HFFc6 (cell line): Measurements from ENCODE around the gene NCKAP5. TPM values are rescaled to one million over a fixed set of nuclear protein-coding genes. Genes with fewer than 3 reads are reported as not detected.

ENCODE experiments used
- DNase-seq: peaks from one replicate; pipeline ENCODE4 v3.0.0-alpha.2; 2018
- H3K27ac Mint-ChIP-seq: 2 replicates; pipeline ENCODE4 v1.8.0; 2020; ENCODE audit warnings: mild to moderate bottlenecking, mixed read lengths
- H3K27me3 Mint-ChIP-seq: 2 replicates; pipeline ENCODE4 v1.8.0; 2021; ENCODE audit warnings: mild to moderate bottlenecking, moderate library complexity, mixed read lengths; ENCODE audit not compliant: insufficient read depth
- H3K36me3 Mint-ChIP-seq: 2 replicates; pipeline ENCODE4 v1.8.0; 2021; ENCODE audit warnings: low read depth, mixed read lengths
- H3K4me1 Mint-ChIP-seq: 2 replicates; pipeline ENCODE4 v1.8.0; 2020; ENCODE audit warnings: low read depth, mixed read lengths
- H3K4me3 Mint-ChIP-seq: 2 replicates; pipeline ENCODE4 v1.8.0; 2020; ENCODE audit warnings: mild to moderate bottlenecking, moderate library complexity, mixed read lengths
- H3K9me3 Mint-ChIP-seq: 2 replicates; pipeline ENCODE4 v1.8.0; 2020; ENCODE audit warnings: mild to moderate bottlenecking, mixed read lengths
- CTCF ChIP-seq: fragments of 200-600 bp; sonication (generic); IDR thresholded peaks from 2 replicates; pipeline ENCODE4 v1.5.0; 2021; ENCODE audit warnings: antibody characterized with exemption, mild to moderate bottlenecking
- total RNA-seq, 6 experiments: library from RNA; stranded (reverse); fragmentation: NEBNext Ultra II Directional; extraction: Animal tissue kit (Norgen Biotek cat#: 25700); gene quantifications; 2 replicates in 1 of 6; 3 replicates in 5 of 6; pipeline ENCODE4 v1.2.3, GENCODE V29; 2021

The NCKAP5 gene
- total RNA-seq, 6 experiments from 2014 or later: 0.31 to 4.0 (median 3.1) TPM

GRCh38 chr2:133589456-133589855 is 21.2 kb upstream of the NCKAP5 start:
- no peaks in the 10 kb centered on the region for H3K36me3 Mint-ChIP-seq
- H3K4me1 Mint-ChIP-seq: peaks cover 26% of the 10 kb centered on the region
- H3K9me3 Mint-ChIP-seq: no peaks in the 10 kb centered on the region
- no peak overlapping the region for H3K27ac Mint-ChIP-seq
- H3K4me3 Mint-ChIP-seq: no peak overlapping the region
- peaks cover 7% of the 10 kb centered on the region; the same call in 1 of the 2 replicates for H3K27me3 Mint-ChIP-seq
- DNase-seq: no peak
- TF ChIP-seq CTCF: no peak

GRCh38 chr2:133588144-133588543 is 19.9 kb upstream of the NCKAP5 start:
- Mint-ChIP-seq H3K36me3 (no peaks in the 10 kb centered on the region), H3K9me3 (no peaks in the 10 kb centered on the region), H3K4me1 (peaks cover 26% of the 10 kb centered on the region), H3K27me3 (peaks cover 7% of the 10 kb centered on the region; the same call in 1 of the 2 replicates), H3K4me3 (no peak overlapping the region), H3K27ac (no peak overlapping the region)
- no peak for TF ChIP-seq CTCF
- no peak for DNase-seq

- Mint-ChIP-seq H3K36me3 (no peaks in the 10 kb centered on the region), H3K4me1 (peaks cover 26% of the 10 kb centered on the region), H3K27ac (no peak overlapping the region), H3K9me3 (no peaks in the 10 kb centered on the region), H3K4me3 (no peak overlapping the region), H3K27me3 (peaks cover 7% of the 10 kb centered on the region; the same call in 1 of the 2 replicates)
- no peak for DNase-seq
- no peak for TF ChIP-seq CTCF
Observed at GRCh38 chr2:133586978-133587377, 18.7 kb upstream of the NCKAP5 start.

GRCh38 chr2:133581010-133581760 is 12.9 kb upstream of the NCKAP5 start:
- no peaks in the 10 kb centered on the region for H3K36me3 Mint-ChIP-seq
- no peak overlapping the region for H3K4me3 Mint-ChIP-seq
- H3K4me1 Mint-ChIP-seq: peaks cover 23% of the 10 kb centered on the region
- DNase-seq: no peak
- peak; percentile 17; the same call in 1 of the 2 replicates for TF ChIP-seq CTCF
- H3K9me3 Mint-ChIP-seq: no peaks in the 10 kb centered on the region
- no peak overlapping the region for H3K27ac Mint-ChIP-seq
- H3K27me3 Mint-ChIP-seq: no peaks in the 10 kb centered on the region

- DNase-seq: no peak
- H3K9me3 Mint-ChIP-seq: no peaks in the 10 kb centered on the region
- TF ChIP-seq CTCF: no peak
- H3K27me3 Mint-ChIP-seq: no peaks in the 10 kb centered on the region
- H3K4me3 Mint-ChIP-seq: no peak overlapping the region
- no peak overlapping the region for H3K27ac Mint-ChIP-seq
- peaks cover 28% of the 10 kb centered on the region for H3K4me1 Mint-ChIP-seq
- H3K36me3 Mint-ChIP-seq: no peaks in the 10 kb centered on the region
Observed at GRCh38 chr2:133579274-133579673, 11.0 kb upstream of the NCKAP5 start.
